Measurements from ENCODE around the gene IL10RB.

Gene IL10RB

DNA sequence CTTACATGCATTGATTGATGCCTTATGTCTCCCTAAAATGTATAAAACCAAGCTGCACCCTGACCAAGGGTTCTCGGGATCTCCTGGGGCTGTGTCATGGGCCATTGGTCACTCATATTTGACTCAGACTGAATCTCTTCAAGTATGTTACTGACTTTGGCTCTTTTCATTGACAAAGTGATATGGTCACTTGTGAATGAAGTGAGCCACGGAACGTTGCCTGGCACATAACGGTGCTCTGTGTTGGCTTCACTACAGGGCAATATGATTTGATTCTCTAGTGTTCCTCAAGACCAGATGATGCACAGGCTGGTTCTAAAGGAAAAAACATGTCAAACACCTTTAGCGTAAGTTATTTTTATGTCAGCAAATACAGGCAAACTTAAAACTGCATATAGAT lies 11.4 kb upstream of the IL10RB start:
- no peak for TF ChIP-seq EZH2 (IDR thresholded peaks at IDR 0.05; ENCODE audit: borderline replicate concordance, low read depth, low read length, severe bottlenecking)
- no peak for TF ChIP-seq CTCF (IDR thresholded peaks at IDR 0.05; ENCODE audit: borderline replicate concordance, extremely low read depth, low read length, poor library complexity, severe bottlenecking)
- Histone ChIP-seq H3K9ac (ENCODE audit: low read depth, low read length) (no peak overlapping the region), H4K20me1 (ENCODE audit: insufficient read depth, low read length) (no peaks in the 10 kb centered on the region), H3K9me3 (ENCODE audit: insufficient read depth, low read length, severe bottlenecking) (no peaks in the 10 kb centered on the region), H3K36me3 (ENCODE audit: insufficient read depth, low read length) (peaks cover 98% of the 10 kb centered on the region), H3K4me1 (ENCODE audit: insufficient read depth, low read length) (peaks cover 8% of the 10 kb centered on the region), H3K27me3 (ENCODE audit: insufficient read depth, low read length, poor library complexity) (no peaks in the 10 kb centered on the region), H3K79me2 (ENCODE audit: insufficient read depth, low read length) (peaks cover 8% of the 10 kb centered on the region; the same call in 1 of the 2 replicates), H3K27ac (ENCODE audit: low read length) (no peak overlapping the region), H3K4me3 (ENCODE audit: low read depth in 1 of 2, low read length in 2 of 2) (no peak overlapping the region), H2AFZ (ENCODE audit: low read depth, low read length) (no peak overlapping the region), H3K4me2 (ENCODE audit: insufficient read depth, low read length) (no peak overlapping the region)
- DNase-seq, result no peak
- ATAC-seq (ENCODE audit: insufficient read depth, low read depth), result no peak

- no peak overlapping the region for H3K4me2 ChIP-seq (ENCODE audit: insufficient read depth, low read length)
- no peak overlapping the region for H3K4me3 ChIP-seq (ENCODE audit: low read depth in 1 of 2, low read length in 2 of 2)
- no peaks in the 10 kb centered on the region for H3K27me3 ChIP-seq (ENCODE audit: insufficient read depth, low read length, poor library complexity)
- no peak overlapping the region for H3K27ac ChIP-seq (ENCODE audit: low read length)
- no peak for ATAC-seq (ENCODE audit: insufficient read depth, low read depth)
- DNase-seq, result no peak
- no peaks in the 10 kb centered on the region for H4K20me1 ChIP-seq (ENCODE audit: insufficient read depth, low read length)
- no peak overlapping the region for H2AFZ ChIP-seq (ENCODE audit: low read depth, low read length)
- H3K79me2 ChIP-seq (ENCODE audit: insufficient read depth, low read length), result peaks cover 8% of the 10 kb centered on the region; the same call in 1 of the 2 replicates
- H3K36me3 ChIP-seq (ENCODE audit: insufficient read depth, low read length), result peaks cover 97% of the 10 kb centered on the region
- no peak for TF ChIP-seq EZH2 (IDR thresholded peaks at IDR 0.05; ENCODE audit: borderline replicate concordance, low read depth, low read length, severe bottlenecking)
- no peak overlapping the region for H3K9ac ChIP-seq (ENCODE audit: low read depth, low read length)
- H3K4me1 ChIP-seq (ENCODE audit: insufficient read depth, low read length), result peaks cover 14% of the 10 kb centered on the region
- H3K9me3 ChIP-seq (ENCODE audit: insufficient read depth, low read length, severe bottlenecking), result no peaks in the 10 kb centered on the region
Observed at GRCh38 chr21:33255404-33255803, 10.8 kb upstream of the IL10RB start.

- Histone ChIP-seq H3K9ac (ENCODE audit: low read depth, low read length) (no peak overlapping the region), H3K36me3 (ENCODE audit: insufficient read depth, low read length) (peaks cover 91% of the 10 kb centered on the region), H4K20me1 (ENCODE audit: insufficient read depth, low read length) (no peaks in the 10 kb centered on the region), H3K4me1 (ENCODE audit: insufficient read depth, low read length) (peaks cover 20% of the 10 kb centered on the region), H2AFZ (ENCODE audit: low read depth, low read length) (no peak overlapping the region), H3K4me3 (ENCODE audit: low read depth in 1 of 2, low read length in 2 of 2) (no peak overlapping the region), H3K27me3 (ENCODE audit: insufficient read depth, low read length, poor library complexity) (no peaks in the 10 kb centered on the region), H3K27ac (ENCODE audit: low read length) (0 out of 2 replicates have a peak overlapping the region, but pooled peaks have one; percentile 6), H3K4me2 (ENCODE audit: insufficient read depth, low read length) (no peak overlapping the region), H3K79me2 (ENCODE audit: insufficient read depth, low read length) (peaks cover 8% of the 10 kb centered on the region; the same call in 1 of the 2 replicates), H3K9me3 (ENCODE audit: insufficient read depth, low read length, severe bottlenecking) (no peaks in the 10 kb centered on the region)
- TF ChIP-seq CTCF (IDR thresholded peaks at IDR 0.05; ENCODE audit: borderline replicate concordance, extremely low read depth, low read length, poor library complexity, severe bottlenecking), result no peak
- no peak for TF ChIP-seq EZH2 (IDR thresholded peaks at IDR 0.05; ENCODE audit: borderline replicate concordance, low read depth, low read length, severe bottlenecking)
- no peak for ATAC-seq (ENCODE audit: insufficient read depth, low read depth)
- no peak for DNase-seq
Observed at GRCh38 chr21:33256019-33256418, 10.1 kb upstream of the IL10RB start.

GRCh38 chr21:33257094-33257803 lies 8.9 kb upstream of the IL10RB start:
- TF ChIP-seq EZH2 (IDR thresholded peaks at IDR 0.05; ENCODE audit: borderline replicate concordance, low read depth, low read length, severe bottlenecking) (no peak), CTCF (IDR thresholded peaks at IDR 0.05; ENCODE audit: borderline replicate concordance, extremely low read depth, low read length, poor library complexity, severe bottlenecking) (no peak)
- Histone ChIP-seq H3K4me2 (ENCODE audit: insufficient read depth, low read length) (no peak overlapping the region), H3K4me3 (ENCODE audit: low read depth in 1 of 2, low read length in 2 of 2) (no peak overlapping the region), H3K36me3 (ENCODE audit: insufficient read depth, low read length) (peaks cover 79% of the 10 kb centered on the region), H3K9me3 (ENCODE audit: insufficient read depth, low read length, severe bottlenecking) (no peaks in the 10 kb centered on the region), H3K79me2 (ENCODE audit: insufficient read depth, low read length) (peaks cover 11% of the 10 kb centered on the region), H3K4me1 (ENCODE audit: insufficient read depth, low read length) (peaks cover 31% of the 10 kb centered on the region), H2AFZ (ENCODE audit: low read depth, low read length) (no peak overlapping the region), H3K27me3 (ENCODE audit: insufficient read depth, low read length, poor library complexity) (no peaks in the 10 kb centered on the region), H4K20me1 (ENCODE audit: insufficient read depth, low read length) (peaks cover 2% of the 10 kb centered on the region; the same call in 1 of the 2 replicates), H3K9ac (ENCODE audit: low read depth, low read length) (no peak overlapping the region), H3K27ac (ENCODE audit: low read length) (peak overlapping the region; percentile 41)
- DNase-seq (no peak), ATAC-seq (ENCODE audit: insufficient read depth, low read depth) (no peak)

Data from DND-41 (cell line).